Loucy (cell line): ENCODE measurements around the gene CTXND2.

ENCODE experiments used
- EZH2phosphoT487 ChIP-seq: fragments of 200-600 bp; IDR thresholded peaks from 2 replicates; pipeline ENCODE4 v1.6.1; 2018; ENCODE audit warnings: antibody characterized with exemption, mild to moderate bottlenecking, moderate library complexity, borderline replicate concordance
- TF ChIP-seq, protein P1 (sequence below): fragments of 200-600 bp; sonication (generic); conservative IDR thresholded peaks from 2 replicates; pipeline ENCODE4 v1.5.1; 2014; ENCODE audit warnings: mild to moderate bottlenecking, antibody characterized with exemption, low read length

DNA sequence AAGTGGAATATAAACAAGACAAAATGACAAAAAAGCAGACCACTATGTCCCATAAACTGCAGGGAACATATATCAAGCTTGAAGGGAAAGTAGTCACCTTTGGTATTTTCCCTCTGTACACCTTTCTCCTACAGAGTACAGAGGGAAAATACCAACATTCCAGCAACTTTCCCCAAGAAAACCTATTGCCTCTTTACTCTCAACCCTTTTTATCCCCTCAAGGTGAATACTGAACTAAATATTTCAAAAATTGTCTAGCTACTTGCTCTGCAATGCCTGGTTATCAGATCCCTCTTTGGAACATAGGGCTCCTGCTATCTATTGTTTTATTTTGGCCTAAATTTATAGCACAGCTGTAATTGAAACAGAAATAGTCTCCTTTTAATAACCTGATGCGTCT, 15.8 kb downstream of the CTXND2 start:
- TF ChIP-seq, protein P1, sequence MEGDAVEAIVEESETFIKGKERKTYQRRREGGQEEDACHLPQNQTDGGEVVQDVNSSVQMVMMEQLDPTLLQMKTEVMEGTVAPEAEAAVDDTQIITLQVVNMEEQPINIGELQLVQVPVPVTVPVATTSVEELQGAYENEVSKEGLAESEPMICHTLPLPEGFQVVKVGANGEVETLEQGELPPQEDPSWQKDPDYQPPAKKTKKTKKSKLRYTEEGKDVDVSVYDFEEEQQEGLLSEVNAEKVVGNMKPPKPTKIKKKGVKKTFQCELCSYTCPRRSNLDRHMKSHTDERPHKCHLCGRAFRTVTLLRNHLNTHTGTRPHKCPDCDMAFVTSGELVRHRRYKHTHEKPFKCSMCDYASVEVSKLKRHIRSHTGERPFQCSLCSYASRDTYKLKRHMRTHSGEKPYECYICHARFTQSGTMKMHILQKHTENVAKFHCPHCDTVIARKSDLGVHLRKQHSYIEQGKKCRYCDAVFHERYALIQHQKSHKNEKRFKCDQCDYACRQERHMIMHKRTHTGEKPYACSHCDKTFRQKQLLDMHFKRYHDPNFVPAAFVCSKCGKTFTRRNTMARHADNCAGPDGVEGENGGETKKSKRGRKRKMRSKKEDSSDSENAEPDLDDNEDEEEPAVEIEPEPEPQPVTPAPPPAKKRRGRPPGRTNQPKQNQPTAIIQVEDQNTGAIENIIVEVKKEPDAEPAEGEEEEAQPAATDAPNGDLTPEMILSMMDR: no peak
- no peak for TF ChIP-seq EZH2phosphoT487
